22Rv1 (cell line): ENCODE results near the gene FBF1.
A peak's percentile ranks its signal among the peaks of the same experiment; 100 is the strongest.

Experiments used
- H3K27ac ChIP-seq: fragments of 450-650 bp; 2 replicates; pipeline ENCODE4 v1.5.1; 2017
- CTCF ChIP-seq: fragments of 450-650 bp; IDR thresholded peaks from 2 replicates; pipeline ENCODE4 v1.5.1; 2017; ENCODE audit warnings: mild to moderate bottlenecking
- ZFX ChIP-seq: fragments of 450-650 bp; IDR thresholded peaks from 2 replicates; pipeline ENCODE4 v1.6.1; 2017; ENCODE audit warnings: antibody characterized with exemption, borderline replicate concordance

FBF1 gene

GRCh38 chr17:75965468-75965867 lies 24.6 kb upstream of the FBF1 start:
- TF ChIP-seq ZFX (no peak), CTCF (no peak)
- H3K27ac ChIP-seq = no peak overlapping the region

- TF ChIP-seq ZFX (no peak), CTCF (no peak)
- peak overlapping the region; percentile 87 for H3K27ac ChIP-seq
Measured at GRCh38 chr17:75959839-75960511, 19.1 kb upstream of the FBF1 start.

- peak overlapping the region; percentile 87 for H3K27ac ChIP-seq
- TF ChIP-seq CTCF = no peak
- no peak for TF ChIP-seq ZFX
Measured at GRCh38 chr17:75959051-75959838, 18.4 kb upstream of the FBF1 start.

- no peak overlapping the region for H3K27ac ChIP-seq
- TF ChIP-seq ZFX (no peak), CTCF (no peak)
Measured at GRCh38 chr17:75950855-75951554, 10.2 kb upstream of the FBF1 start.

GRCh38 chr17:75950421-75950820 lies 9.6 kb upstream of the FBF1 start:
- no peak overlapping the region for H3K27ac ChIP-seq
- TF ChIP-seq ZFX (no peak), CTCF (no peak)

- H3K27ac ChIP-seq = no peak overlapping the region
- TF ChIP-seq CTCF = no peak
Measured at GRCh38 chr17:75945211-75945610, 4.4 kb upstream of the FBF1 start.

GRCh38 chr17:75943491-75943890 lies 2.6 kb upstream of the FBF1 start:
- no peak for TF ChIP-seq CTCF
- TF ChIP-seq ZFX = no peak
- H3K27ac ChIP-seq = no peak overlapping the region; the same call in 1 of the 2 replicates
